NCI-H1417 (cell line): ENCODE measurements around the gene GCLC.
"Not testable (repeated sequence)": the region's sequence is repeated elsewhere in the genome, so short reads cannot be mapped to it uniquely, and the experiment has no call there.

Experiments
- DNase-seq, 3 experiments: peaks; one replicate each; lab custom pipeline; 2025; lab: John Stamatoyannopoulos, UW

GCLC gene

DNA sequence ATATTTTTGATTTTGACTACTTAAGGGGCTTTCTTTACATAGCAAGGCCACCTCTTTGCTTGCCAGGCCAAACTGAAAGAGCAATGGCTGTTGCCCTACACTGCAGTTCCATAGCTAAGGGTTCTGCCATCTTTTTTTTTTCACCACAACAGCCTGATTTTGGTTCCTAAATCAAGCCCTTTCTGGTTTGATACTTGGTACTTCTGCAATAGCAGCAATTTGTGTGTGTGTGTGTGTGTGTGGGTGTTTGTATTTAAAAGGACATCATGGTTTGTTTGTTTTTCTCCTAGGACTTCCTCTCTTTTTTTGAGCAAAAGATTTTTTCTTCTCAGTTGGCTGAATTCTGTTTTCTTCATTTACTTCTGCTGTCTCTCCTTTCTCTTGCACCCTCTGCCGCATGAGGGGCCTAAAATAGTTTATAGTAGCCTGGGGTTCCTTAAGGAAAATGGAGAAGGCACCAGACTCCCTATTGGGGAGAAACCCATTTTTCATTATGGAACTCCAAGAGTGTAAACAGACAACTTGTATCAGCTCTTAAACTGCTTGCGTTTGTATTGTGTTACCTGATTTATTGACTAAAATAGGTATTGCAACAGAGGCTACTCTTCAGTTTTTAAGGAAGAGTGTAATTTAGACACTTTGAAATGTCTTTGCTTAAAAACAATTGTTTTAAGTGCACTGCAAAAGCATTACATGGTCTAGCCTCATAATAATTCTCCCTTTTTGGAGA is 12.2 kb upstream of the GCLC start:
- no peak for DNase-seq

GRCh38 chr6:53553600-53553999 is 8.7 kb upstream of the GCLC start:
- DNase-seq, result not testable (repeated sequence)

DNA sequence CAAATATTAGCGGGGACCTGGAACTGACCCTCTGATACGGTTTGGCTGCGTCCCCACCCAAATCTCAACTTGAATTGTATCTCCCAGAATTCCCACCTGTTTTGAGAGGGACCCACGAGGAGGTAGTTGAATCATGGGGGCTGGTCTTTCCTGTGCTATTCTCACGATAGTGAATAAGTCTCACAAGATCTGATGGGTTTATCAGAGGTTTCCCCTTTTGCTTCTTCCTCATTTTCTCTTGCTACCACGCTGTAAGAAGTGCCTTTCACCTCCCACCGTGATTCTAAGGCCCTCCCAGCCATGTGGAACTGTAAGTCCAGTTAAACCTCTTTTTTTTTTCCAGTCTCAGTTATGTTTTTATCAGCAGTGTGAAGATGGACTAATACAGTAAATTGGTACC is 6.8 kb upstream of the GCLC start:
- DNase-seq, result not testable (repeated sequence)

- DNase-seq, result peak; percentile 90 to 95 (median 94)
Observed at GRCh38 chr6:53547811-53548496, 3.1 kb upstream of the GCLC start.

- peak in 1 of 3 experiments; percentile 49 for DNase-seq
Observed at GRCh38 chr6:53547166-53547810, 2.4 kb upstream of the GCLC start.

DNA sequence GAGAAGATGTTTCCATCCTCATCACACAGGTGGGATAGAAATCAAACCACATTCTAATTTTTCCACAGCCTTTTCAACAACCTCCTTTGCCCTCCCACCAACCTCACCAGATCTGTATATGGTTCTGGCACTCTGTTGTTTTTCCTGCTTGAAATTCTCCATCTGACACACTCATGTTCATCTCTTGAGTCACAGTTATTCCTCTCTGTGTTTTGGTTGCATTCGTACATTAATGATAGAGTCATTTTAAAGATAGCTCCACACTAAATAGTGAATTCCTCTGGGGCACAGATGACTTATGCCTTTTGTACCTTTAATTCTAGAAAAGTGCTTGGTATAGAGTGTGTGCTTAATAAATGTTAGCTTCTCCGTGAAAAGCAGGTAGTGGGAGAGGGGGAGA is 1.4 kb upstream of the GCLC start:
- DNase-seq, result no peak

DNA sequence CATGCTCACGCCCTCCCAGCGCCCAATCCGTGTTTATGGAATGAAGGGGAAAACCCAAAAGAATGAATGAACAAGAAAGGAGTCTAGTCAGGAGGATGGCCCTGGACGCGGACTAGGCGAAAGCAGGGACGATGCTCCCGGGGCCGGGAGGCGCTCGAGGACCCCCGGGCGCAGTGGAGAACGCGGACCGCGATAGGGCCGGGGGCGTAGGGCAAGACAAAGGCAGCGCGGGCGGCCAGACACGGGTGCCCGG is 758 bp downstream of the GCLC start:
- DNase-seq, result peak in 2 of 3 experiments; percentile 66 to 74

GRCh38 chr6:53543359-53544216 is 1.3 kb downstream of the GCLC start:
- DNase-seq, result peak in 1 of 3 experiments; percentile 62

- no peak for DNase-seq
Observed at GRCh38 chr6:53541900-53542299, 3.0 kb downstream of the GCLC start.

GRCh38 chr6:53540129-53540692 is 4.7 kb downstream of the GCLC start:
- DNase-seq, result no peak

DNA sequence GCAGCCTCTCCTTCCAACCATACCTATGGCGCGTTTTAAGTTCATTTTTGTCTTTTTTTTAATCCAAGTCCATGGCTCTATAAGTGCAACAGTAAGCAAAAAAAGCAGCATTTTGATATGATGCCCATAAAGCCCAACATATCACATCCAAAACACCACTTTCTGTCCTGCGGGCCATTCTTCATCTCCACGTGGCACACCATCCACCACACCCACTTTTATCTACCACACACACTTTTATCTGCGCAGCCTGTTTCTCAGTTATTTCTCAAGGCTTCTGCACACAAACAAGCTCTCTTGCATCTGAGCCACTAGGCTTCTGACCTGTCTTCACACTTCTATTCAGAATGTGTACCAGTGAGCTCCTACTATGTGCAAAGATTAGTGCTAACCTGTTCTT is 5.3 kb downstream of the GCLC start:
- DNase-seq, result no peak

GRCh38 chr6:53536561-53536960 is 8.3 kb downstream of the GCLC start:
- DNase-seq, result no peak

GRCh38 chr6:53532942-53533341 is 12.0 kb downstream of the GCLC start:
- DNase-seq, result no peak

DNA sequence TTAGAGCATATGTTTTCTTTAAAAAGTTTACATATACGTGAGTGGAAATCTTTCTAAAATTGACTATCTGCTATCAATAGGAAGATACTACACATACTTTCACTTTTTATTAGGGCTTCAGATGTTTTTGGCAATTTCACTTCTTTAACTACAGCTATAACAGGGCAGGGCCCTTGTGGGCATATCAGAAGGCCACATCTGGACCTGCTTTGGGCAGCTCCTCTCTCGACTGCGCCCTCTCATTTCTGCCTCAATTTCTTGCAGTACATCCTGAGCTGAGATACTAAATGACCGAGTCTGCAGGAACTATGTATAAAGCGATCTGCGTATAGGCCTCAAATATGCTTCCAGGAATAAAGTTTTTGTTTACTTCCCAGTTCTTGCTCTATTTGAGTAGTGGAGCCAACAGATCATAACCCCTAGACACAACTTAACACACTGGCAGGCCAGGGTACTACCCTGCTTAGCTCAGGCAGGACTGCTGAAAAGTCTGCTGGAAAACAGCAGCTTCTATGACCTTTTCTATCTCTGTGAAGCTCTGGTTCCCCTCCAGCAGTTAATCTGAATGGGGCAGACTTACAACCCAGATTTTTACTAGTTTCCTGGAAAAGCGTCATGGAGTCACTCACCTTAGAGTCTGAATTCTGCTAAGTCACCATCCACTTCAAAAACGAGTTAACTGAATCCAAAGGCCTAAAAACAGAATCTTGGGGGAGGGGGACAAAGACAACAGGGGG is 12.7 kb downstream of the GCLC start:
- DNase-seq, result no peak

DNA sequence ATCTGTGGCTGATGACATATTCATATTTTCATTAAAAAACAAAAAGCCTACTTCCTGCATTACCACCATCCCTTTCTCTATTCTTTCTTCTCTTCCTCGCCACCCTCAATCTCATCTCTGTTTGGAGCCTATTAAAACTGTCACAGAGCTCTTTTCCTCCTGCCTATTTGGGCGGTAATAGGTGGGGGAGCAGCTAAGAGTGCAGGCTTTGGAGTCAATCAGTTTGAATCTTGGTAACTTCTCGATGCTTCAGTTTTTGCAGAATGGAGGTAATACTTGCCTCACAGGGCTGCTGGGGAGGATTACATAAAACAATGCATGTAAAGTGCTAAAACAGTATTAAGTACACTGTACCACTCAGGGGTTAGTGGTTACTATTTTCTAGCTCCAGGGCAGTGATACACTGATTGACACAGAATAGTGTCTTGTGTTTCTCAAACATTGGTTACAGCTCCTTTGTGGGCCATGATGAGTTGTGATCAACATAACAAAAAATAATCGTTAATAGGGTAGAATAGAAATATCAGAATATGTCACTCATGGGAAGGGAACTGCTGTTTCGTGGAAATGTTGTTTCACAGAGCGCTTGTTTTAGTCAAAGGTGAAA is 14.0 kb downstream of the GCLC start:
- DNase-seq, result no peak

DNA sequence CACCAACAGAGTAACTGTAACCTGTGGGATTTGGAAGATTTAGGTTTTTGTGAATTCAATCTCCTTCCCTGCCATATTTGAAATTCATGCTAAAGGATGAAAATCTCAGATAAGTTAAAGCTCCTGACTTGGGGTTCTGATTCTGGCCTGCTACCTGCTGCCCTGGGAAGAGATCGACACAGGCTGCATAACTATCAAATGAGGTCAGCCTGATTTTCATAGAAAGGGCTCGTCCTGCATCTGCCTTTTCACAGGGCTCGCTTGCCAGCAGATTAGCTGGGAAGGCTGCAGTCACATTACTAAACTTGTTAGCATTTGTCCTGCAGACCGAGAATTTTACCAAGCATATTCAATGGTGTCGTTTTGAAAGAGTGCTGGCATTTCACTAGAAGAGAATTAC is 14.6 kb downstream of the GCLC start:
- no peak for DNase-seq

GRCh38 chr6:53529324-53530036 is 15.4 kb downstream of the GCLC start:
- DNase-seq, result no peak

- no peak for DNase-seq
Observed at GRCh38 chr6:53528107-53528506, 16.8 kb downstream of the GCLC start.

- peak in 2 of 3 experiments; percentile 16 to 59 for DNase-seq
Observed at GRCh38 chr6:53527249-53527765, 17.6 kb downstream of the GCLC start.

GRCh38 chr6:53526000-53526399 is 18.9 kb downstream of the GCLC start:
- DNase-seq, result peak in 1 of 3 experiments; percentile 10
